ENCODE results near the gene CABYR.

CABYR gene, protein sequence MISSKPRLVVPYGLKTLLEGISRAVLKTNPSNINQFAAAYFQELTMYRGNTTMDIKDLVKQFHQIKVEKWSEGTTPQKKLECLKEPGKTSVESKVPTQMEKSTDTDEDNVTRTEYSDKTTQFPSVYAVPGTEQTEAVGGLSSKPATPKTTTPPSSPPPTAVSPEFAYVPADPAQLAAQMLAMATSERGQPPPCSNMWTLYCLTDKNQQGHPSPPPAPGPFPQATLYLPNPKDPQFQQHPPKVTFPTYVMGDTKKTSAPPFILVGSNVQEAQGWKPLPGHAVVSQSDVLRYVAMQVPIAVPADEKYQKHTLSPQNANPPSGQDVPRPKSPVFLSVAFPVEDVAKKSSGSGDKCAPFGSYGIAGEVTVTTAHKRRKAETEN

DNA sequence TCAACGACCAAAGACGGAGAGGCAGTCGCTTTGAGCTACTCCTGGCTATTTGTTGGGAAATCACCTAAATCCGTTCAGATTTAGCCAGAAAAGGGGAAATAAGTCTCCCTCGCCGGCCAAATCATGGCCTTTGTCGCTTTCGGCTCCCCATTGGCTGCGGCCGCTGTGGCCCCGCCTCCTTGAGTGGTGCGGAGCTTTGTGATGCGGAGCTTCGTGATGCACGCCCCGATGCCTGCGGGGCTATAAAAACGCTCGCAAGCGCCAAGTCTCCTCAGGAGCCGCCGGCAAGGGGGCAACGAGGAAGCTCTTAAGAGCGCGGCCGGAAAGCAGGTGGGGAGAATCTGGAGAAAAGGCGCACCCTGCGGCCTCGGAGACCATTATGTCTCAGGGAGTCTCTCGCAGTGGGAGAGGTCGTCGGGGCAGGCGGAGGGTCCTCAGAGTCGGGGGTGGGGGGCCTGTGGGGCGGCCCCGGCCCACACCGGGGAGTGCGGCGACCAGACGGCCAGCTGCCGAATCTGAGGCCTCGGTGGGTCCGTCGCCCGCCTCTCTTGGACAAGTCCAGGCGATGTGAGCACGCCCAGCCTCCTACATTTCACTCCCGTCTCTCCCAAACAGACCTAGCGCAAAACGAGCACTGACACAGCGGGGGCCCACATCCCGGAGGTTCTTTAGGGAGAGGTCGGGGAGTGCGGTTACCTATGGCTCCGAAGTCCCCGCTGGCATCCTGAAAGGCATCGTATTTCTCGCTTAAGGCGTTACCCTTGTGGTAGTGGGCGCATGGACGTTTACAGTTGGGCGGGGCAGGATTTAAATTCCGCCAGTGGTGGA, at the start of gene CABYR:
Gene CABYR (plus strand): TSS at position 274 of the 828 bp plus-strand sequence. CDS start 4,053 bp downstream, outside the sequence.
- peak; percentile 76 for DNase-seq

GRCh38 chr18:24089076-24089475, 49.8 kb upstream of the CABYR start:
- DNase-seq: no peak

DNA sequence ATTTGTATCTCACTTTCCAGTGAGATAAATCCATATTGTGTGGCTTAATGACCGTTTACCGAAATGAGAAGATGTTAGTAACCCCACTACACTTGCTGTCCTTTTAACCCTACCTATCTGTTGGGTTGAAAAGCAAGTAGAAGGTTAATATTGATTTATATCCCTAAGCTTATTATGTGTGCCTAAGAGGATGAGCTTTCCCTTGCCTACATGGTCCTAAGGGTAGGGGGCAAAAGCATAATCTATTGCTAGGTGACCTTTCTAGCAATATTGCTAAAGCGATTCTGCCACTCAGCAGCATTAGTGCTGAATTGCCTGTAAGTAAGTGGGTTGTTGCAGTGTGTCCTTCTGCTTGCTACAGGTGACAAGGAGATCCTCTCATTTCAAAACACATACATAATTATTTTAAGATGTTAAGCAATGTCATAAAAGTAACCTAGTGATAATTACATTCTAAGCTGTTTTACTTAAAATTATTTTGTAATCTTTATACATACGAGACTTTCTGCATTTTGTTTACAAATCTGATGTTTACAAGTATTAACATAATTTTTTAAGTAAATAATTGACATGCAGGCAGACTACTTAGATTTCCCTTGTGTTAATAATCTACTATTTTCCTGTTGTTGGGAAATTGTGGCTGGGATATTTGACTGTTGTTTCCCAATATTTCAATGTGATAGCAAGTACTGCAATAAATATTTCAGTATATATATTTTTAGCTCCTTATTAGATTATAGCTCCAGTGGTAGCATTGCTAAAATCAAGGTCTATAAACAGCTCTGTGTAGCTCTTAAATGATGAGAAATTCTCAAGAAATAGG, 49.1 kb upstream of the CABYR start:
- DNase-seq: no peak

DNA sequence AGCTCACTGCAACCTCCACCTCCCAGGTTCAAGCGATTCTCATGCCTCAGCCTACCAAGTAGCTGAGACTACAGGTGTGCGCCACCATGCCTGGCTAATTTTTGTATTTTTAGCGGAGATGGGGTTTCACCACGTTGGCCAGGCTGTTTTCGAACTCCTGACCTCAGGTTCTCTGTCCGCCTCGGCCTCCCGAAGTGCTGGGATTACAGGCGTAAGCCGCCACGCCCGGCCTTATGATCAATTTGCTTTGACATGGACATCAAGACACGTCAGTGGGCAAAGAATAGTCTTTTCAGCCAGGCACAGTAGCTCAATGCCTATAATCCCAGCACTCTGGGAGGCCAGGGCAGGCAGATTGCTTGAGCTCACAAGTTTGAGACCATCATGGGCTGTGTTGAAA, 48.0 kb upstream of the CABYR start:
- DNase-seq: no peak

- no peak for DNase-seq
Measured at GRCh38 chr18:24094561-24094960, 44.3 kb upstream of the CABYR start.

DNA sequence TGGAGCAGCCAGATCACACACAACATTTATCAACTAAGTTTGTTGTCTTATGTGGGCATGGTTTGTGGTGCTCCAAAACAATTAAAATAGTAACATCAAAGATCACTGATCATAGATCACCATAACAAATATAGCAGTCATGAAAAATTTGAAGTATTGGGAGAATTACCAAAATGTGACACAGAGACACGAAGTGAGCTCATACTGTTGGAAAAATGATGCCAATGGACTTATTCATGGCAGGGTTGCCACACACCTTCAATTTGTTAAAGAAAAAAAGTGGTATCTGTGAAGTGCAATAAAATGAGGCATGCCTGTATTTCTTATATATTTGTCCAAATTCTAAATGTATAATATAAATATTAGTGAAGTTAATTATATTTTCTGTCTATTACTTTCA, 42.9 kb upstream of the CABYR start:
- DNase-seq: no peak

DNA sequence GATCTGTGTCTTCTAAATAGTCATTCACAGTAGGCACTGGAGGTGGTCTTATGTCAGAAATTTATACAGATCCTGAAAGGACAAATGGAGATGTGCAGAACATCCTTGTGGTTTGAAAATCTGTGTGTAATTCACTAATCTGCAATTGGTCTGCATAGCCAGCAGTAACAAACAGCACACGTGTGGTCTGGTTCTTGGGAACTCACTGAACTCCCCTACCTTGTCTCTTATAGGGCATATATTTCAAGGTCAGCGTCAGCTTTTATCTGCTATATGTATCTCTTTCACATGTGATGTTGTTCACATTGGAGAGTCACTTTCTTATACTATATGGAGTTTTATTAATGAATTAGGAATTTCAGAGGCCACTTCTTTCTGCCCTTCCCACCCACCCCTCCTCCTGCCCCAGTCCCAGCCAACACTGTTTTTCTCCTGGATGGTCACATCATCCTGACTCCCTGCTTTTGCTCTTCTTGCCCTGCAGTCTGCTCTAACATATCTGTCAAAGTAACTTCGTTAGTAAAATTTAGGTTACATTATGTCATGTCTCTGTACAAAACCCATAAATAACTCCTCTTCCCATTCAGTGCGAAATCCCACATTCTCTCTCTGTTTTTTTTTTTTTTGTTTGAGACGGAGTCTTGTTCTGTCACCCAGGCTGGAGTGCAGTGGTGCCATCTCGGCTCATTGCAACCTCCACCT, 35.4 kb upstream of the CABYR start:
- DNase-seq: no peak

DNA sequence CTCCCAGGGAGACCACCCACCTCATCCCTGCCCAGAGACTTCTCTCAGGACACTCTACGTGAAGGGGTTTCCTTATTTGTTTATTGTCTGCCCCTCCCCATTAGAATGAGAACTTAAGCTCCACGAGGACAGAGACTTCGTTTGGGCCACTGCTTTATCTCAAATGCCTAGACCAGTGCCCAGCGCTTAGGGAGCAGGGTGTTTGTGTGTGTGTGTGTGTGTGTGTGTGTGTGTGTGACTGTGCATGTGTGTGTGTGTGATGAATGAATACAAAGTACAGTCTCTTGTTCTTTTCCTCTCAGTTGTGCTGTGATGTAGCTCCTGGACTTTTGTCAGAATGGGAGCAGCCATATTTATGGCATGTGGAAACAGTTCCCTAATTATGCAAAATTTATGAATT, 34.4 kb upstream of the CABYR start:
- no peak for DNase-seq

- DNase-seq: no peak
Measured at GRCh38 chr18:24108641-24109040, 30.2 kb upstream of the CABYR start.

DNA sequence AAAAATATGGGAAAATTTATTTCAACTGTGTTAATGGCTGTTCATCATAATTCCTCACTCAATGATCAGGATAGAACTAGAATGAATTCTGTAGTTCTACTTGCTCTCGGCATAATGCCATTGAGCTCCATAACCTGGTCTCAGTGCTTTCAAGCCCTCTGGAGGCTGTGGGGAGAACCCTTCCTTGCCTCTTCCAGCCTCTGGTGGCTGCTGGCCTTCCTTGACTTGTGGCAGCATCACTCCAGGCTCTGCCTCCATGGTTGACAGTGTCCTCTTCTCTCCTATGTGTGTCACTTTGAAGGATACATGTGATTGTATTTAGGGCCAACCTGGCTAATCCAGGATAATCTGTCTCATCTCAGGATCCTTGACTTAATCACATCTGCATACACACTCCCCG, 26.9 kb upstream of the CABYR start:
- DNase-seq: no peak

- DNase-seq: no peak
Measured at GRCh38 chr18:24112464-24112863, 26.4 kb upstream of the CABYR start.

DNA sequence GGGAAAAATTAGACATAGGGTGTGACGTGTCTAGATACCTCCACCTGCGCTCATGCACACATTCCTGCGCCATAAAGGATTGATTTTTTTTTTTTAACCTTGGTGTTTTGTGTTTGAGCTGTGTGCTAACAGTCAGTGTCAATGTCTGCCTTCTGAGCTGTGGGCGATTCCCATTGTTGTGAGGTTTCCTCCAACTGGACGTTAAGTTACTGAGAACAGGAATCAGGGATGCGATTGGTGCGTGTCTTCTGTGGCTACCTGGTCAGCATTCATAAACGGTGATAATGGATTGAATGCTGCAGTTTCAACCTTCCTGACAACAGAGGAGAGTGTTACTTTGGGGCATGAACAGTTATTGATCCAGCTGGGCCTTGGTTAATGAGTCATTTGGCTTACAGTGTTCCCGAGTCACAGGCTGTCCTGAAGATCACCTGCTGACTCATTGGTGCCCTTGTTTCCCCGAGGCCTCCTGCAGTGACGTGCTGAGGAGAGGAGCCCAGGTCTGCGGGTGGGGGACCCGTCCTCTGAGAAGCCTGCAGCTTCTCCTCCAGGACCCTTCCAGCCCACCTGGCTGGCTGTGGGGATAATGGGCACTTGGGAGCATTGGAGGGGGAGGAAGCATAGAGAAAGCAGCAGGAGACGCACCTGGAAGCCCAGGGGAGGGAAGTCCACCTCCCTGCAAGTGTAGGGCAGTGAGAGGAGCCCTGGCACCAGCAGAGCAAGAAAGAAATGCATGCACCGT, 25.8 kb upstream of the CABYR start:
- no peak for DNase-seq

GRCh38 chr18:24114924-24115549, 23.8 kb upstream of the CABYR start:
- DNase-seq: no peak

DNA sequence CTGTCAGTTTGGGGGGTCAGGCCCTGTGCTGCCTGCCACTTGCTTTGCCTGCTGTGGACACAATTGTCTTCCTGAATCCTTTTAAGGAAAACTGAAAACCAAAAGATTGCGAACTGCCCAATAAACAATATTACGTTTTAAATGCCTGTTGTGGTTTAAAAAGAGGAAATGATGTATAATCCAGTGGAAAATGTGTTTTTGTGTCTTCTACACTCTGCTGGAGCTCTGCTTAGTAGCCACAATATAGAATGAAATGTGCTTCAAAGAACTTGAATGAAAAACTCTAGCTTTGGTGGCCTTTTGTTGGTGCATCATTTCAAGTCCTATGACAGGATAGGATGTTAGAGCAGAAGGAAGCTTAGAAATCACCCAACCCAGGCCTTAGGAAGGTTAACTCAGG, 23.2 kb upstream of the CABYR start:
- DNase-seq: no peak

DNA sequence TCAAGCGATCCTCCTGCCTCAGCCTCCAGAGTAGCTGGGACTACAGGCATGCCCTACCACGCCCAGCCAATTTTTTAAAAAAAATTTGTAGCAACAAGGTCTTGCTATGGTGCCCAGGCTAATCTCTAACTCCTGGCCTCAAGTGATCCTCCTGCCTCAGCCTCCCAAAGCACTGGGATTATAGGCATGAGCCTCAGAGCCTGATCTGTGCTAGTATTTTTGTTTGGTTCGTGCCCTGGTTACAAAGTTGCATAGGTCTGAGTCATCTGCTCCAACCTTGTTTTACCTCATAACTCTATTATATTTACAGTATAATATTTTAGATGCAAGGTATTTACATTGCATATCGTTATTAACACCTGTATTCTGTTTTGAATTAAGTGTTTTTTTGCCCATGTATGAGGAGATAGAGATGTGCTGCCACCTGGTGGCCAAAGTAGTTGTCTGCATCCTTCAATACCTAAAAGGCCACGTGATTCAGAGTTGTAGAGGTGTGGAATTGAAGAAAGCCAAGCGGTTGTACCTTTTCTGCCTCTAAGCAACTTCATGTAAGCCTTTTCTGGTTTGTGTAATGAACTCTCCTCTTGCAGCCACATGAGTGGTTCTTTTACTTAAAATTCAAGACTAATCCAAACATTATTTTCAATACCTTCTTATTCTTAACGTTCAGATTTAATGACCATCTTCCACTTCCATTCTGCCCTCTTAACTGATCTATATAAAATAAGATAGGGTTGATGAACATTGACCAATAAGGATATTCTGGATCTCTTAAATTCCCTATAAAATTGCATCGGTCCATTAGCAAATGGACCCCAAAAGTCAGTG, 19.9 kb upstream of the CABYR start:
- DNase-seq: peak; percentile 81

DNA sequence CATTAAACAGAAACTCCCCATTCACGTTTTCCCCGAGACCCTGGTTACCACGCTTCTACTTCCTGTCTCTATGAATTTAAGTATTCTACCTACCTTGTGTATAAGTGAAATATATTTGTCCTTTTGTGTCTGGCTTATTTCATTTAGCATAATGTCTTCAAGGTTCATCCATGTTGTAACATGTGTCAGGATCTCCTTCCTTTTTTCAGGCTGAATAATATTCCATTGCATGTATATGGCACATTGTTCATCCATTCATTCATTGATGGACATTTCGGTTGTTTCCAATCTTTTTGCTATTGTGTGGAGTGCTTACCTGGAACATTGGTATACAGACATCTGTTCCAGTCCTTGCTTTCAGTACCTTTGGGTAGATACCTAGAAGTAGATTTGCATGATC, 18.2 kb upstream of the CABYR start:
- DNase-seq: no peak

- DNase-seq: no peak
Measured at GRCh38 chr18:24121625-24122024, 17.2 kb upstream of the CABYR start.

DNA sequence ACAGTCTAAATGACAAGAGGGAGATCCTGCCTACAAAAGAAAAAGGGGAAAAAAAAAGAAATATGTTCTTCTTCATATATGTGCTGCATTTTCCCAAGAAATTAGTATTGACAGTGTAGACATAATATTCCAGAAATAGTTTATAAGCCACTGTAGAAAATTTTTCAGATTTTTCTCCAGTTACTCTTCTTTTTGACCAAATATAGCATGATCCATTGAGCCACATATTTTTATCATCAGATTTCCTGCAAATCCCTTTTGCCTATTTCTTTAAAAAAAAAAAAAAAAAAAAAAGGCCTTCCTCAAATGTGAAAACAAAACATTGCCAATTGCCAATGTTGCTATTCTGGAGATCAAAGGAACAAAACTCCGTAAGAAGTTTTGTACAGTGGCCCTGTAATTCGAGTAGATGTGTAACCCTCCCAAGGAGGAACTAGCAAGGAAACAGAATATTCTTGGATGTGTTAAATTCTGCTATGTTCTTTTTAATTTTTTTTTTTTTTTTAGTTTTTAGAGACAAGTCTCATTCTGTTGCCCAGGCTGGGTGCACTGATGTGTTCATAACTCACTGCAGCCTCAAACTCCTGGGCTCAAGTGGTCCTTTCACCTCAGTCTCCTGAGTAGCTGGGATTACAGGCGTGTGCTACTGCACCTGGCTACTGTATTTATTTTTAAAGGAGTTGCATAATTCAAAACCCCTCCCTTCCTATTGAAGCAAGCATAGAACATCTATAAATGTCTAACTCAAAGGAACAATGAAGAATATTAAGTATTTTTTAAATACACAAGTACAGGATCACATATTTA, 12.5 kb upstream of the CABYR start:
- DNase-seq: peak; percentile 15

- DNase-seq: no peak
Measured at GRCh38 chr18:24127735-24128134, 11.1 kb upstream of the CABYR start.

DNA sequence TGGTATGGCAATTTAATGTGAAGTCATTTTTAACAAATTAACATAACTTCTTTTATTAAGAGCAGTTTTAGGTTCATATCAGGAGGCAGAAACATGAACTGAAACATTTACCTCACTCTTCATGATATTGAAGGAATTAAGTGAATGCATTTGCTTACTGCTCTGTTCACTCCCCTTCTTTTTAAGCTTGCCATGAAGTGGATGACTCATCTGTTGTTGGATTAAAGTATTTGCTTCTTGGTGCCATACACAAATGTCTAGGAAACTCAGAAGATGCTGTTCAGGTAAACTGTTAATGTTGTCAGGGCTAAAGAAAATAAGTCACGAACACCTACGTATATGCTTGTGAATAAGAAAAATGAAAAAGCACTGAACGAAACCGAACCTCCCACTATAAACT, 10.2 kb upstream of the CABYR start:
- DNase-seq: no peak

Measured in DMS79 treated with DMSO at 0.1 percent for 48 hours (cell line).